HG02610 (cell line): ENCODE results near the gene ZFPM1.

Source experiments
- ATAC-seq: cut with Tn5 transposase; IDR thresholded peaks from one replicate; pipeline ENCODE4 v1.9.1; 2021; ENCODE audit warnings: mild to moderate bottlenecking, moderate library complexity; ENCODE audit not compliant: unreplicated experiment

Gene ZFPM1

DNA sequence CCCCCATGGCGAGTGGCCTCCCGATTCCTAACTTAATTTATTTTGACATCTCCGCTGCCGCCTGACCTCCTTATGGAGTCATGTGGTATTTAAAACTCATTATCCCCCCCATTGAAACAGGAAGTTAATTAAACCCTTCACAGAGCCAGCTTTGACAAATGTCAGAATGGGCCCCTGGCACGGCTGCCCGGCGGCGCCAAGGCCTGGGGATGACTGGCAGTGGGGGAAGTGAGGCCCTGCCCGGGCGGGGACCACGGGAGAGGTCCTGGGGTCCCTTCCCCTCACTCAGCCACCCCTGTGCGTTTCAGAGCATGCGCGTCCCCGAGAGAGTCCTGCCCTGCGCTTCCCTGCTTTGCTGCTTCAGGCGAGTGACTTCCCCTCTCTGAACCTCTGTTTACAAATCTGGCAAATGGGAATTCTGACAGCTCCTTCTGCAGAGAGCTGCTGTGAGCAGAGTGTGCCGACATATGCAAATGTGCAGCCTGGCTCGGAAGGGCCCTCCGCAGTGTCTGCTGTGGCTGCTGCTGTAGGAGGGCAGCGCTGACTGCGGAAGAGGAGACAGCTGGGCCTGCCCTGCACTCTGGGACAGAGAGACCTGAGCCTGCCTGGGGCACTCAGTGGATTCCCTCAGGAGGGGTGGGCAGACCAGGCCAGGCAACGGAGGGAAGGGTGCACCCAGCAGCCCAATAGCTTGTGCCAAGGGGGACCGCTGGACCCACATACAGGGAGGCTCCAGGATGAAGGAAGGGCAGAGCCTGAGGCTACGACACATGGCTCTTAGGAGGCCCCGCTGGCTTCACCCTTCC is 4.4 kb upstream of the ZFPM1 start:
- ATAC-seq = no peak

DNA sequence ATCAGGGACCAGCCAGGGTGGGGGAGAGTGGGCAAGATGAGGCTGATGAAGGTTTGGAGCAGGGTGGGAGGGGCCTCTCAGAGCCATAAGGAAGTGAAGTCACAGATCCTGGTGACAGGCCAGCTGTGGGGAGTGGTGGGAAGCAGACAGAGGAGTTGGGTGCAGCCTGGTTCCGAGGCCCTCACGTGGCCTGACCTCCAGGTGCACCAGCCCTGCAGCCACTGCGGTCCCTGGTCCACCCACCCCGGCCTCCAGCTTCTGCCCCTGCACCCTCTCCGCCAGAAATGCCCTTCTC is 3.9 kb upstream of the ZFPM1 start:
- ATAC-seq = no peak

DNA sequence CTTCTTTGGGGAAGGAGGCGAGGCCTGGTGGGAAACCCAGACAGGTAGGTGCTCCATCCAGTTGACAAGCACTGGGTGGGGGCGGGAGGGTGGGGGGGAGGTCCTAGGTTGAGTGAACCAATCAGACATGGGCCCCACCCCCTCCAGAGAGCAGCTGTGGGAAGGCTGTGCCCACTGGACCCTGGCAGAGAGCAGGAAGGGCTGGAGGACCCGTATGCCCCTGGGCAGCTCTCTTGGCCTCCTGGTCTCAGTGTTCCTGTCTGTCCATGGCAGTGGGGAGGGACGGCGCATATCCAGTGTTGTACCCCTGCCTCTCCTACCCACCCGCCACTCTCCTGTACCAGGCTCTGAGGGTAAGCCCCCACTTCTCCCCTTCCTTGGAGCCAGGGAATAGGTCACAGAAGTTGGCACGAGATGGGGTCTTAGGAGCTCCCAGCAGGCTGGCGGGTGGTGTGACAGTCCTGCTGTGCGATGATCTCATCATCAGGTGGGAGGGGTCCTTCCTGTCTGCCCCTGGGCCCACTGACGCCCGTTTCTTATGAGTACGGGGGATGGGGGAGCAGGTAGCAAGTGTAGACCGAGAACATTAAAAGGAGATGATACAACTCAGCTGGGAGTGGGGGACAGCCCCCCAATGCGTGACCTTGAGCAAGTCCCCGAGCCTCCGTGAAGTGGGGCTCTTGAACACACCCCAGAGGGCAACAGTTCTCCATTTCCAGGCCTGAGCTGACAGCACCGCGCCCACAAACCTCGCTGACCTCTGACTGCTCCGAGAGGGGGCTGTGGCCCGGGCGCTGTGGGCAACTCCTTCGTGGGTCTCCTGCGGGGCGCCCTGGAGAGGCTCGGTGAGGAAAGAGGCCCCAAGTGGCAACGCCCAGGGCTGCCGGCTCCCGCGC is 1.2 kb upstream of the ZFPM1 start:
- no peak for ATAC-seq

DNA sequence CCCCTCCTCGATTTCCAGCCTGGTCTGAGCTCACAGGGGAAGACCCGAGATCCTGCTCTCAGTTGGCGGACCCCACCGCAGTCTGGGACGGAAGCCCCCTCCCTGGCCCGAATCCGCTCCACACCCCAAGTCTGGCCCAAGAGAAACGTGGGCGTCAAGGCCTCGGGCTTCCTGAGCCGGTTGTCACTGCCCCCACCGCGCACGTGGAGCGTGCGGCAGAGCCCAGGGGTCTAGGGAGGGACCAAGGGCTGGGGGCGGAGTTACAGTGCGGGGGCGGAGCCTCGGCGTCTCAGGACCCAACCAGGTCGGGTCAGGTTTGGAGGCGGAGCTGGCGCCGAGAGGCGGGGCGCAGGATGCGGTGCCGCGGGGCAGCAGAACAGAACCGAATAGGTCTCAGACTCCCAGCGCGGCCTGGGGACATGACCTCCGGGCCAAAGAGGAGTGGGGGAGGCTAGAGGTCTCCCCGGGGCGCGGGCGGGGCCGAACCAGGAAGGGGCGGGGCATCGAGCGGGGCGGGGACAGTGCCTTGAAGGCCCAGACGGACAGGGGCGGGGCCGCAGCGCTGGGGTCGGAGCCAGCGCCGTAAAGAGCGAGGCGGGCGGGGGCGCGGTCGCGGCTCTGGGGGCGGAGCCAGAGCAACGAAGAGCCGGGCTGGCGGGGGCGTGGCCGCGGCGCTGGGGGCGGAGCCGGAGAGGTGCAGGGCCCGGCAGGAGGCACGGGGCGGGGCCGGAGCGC is 431 bp upstream of the ZFPM1 start:
- peak; percentile 50 for ATAC-seq

DNA sequence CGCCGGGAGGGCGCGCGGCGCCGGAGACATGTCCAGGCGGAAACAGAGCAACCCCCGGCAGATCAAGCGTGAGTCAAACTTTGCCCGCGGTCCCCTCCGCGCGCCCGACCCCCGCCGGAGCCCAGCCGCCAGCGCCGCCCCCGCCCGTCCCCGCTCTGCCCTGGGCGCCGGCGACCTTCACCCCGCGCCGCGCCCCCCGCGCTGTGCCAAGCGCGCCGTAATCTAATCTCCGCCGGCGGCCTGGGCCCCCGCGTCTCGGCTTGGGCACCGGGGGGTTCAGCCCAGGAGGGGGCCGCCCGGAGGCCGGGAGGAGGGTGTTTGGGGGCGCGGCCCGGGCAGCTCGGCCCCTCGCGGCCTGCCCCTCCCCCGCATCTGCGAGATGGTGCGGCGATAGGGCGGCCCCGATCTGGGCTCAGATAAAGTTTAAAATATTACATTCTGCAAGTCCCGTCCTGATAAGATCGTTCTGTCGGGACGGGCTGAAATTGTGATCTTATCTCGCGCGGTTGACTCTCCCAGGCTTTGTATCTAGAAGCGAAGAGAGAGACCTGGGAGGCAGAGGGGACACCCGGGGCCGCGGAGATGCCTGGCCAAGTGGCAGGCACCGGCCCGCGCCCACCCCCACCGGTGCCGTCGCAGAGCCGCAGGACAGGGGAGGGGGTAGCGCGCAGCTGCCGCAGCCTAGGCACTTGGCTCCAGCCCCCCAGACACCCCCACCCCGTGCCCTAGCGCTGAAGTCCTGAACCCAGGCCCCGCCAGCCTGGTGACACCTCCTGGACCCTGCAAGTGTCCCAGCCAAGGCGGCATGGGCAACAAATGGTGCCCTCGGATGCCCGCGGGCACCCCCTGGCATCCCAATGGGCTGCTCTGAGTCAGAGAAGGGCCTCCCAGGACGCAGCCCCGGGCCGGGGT is 787 bp downstream of the ZFPM1 start:
- no peak for ATAC-seq

DNA sequence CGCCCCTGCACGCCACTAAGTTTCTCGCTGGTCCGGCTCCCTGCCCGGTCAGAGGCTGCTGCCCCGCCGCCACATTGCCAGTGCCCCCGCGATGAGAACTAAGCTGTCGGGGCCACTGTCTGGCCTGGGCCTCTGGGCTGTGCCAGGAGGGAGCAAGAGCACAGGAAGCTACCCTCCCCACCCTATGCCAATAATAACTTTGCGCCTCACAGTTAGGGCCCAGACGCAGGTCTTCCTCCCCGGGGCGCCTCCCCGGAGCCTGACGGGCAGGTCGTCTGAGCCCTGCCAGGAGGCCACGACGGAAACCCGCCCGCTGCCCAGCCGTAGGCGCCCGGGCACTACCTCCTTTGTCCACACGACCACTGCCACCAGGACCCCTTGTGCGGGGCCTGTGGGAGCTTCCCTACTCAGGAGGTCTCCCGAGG is 1.5 kb downstream of the ZFPM1 start:
- ATAC-seq = no peak

DNA sequence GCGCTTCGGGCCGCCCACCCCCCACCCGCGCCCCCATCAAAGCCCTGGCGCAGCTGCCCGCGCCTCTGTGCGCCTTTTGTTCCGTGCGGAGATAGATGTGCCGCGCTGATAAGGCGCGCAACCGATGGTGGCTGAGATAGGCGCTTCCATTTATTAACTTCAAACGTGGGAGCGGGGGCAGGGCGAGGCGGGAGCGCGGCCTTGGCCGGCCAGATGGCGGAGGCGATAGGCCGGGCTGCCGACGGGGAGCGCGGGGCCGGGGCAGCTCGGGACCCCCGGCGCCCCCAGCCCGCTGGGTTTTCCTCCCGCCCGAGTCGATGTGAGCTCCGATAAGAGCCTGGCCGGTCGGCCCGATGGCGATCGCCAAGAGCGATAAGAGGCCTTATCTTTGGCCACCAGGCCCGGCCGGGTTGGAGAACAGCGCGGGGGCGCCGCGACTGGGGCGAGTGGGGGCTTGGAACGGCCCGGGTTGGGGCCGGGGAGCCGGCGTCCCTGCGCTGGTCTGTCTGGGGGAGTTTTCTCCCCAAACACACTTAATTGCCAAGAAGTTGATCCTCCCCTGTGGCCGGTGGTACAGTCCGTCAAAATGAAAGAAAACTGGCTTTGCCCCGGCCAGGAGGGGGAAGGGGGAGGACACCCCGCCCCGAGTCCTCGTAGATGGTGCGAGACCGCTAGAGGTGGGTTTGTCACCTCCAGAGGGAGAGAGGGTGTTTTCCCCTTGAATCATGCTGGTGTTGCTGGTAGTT is 2.7 kb downstream of the ZFPM1 start:
- peak; percentile 36 for ATAC-seq

DNA sequence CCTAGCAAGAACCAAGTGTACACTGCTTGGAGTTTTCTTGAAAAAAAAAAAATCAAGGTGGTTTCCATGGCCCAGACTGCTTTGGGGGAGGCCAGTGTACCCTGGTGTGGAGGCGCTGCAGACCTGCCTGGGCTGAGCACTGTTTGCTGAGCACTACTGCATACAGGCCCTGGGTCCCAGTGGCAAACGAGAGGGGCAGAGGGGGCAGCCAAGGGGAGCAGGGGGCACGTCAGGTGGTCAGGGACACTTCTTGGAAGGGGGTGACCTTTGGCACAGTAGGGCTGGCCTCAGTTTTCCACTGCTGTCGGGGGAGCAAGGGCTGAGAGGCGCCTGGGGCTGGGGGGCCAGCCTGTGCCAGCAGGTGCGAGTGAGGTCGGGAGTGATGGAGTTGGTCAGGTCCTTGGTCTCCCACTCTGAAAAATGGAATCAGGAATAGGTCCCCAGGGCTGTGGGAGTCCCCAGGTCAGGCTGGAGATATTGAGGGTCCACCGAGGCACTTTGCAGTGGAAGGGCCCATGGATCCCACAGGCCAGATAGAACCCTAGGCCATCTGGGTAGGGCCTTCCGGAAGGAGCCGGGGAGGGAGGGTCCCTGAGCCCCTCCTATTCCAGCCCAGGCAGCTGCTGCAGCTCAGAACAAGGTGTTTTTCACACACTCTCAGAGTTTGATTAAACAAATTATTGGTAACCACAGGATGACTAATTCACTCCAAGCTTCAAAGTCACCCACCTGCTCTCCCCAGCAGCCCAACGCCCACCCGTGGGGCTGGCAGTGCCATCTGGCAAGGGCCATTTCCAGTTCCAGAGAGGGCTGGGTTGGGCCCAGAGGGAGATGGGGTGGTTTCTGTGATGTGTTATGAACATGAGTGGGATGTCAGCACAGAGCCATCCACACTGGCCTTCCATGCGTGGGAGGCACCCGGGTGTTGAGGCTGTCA is 3.5 kb downstream of the ZFPM1 start:
- no peak for ATAC-seq

DNA sequence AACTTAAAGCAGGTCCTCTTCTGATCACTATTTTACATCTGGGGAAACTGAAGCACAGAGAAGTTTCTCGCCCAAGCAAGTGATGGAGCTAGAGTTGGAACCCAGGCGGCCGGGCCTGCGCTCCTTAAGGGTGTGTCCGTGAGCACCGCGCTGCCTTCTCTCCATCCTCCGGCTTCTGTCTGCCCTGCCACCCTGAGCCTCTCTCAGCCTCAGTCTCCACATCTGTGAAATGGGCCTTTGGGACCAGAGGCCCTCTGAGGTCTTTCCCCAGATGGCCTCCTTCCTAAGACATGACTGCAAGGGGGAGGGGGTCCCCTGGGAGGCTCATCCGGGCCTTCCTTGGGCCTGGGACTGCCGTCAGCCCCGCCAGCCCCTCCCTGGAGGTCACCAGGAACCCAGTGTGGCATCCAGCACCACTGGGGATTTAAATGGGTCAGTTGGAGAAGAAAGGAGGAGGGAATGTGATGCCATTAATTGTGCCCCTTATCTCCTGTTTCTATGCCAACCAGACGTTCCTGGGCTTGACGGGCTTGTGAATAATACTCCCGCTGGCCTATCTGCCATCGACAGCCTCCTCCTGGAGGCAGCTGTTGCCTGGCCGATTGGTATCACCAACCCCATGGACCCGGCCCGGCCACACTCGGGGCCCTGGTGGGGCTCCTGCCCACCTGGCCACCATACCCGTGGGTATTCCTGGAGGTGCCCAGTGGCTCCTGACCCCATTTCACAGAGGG is 5.1 kb downstream of the ZFPM1 start:
- no peak for ATAC-seq

DNA sequence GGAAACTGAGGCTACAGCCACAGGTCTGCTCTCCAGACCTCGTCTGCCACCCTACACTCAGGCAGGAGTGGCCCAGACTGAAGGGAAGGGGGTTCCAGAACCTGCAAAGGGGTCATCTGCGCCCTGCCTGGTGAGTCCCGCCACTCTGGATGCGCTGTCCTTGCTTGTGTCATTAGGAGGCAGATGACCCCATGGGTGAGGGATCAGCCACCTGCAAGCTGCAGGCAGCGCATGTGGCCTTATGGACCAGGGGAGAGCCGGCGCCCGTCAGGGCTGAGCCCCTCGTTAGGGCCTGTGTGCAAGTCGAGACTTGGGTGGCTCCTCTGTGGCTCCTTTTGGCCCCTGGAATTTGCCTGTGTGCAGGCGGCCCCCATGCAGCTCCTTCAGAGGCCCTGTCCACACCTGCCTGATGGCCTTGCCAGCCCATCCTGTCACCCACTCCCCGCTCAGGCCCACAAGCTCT is 5.7 kb downstream of the ZFPM1 start:
- no peak for ATAC-seq

DNA sequence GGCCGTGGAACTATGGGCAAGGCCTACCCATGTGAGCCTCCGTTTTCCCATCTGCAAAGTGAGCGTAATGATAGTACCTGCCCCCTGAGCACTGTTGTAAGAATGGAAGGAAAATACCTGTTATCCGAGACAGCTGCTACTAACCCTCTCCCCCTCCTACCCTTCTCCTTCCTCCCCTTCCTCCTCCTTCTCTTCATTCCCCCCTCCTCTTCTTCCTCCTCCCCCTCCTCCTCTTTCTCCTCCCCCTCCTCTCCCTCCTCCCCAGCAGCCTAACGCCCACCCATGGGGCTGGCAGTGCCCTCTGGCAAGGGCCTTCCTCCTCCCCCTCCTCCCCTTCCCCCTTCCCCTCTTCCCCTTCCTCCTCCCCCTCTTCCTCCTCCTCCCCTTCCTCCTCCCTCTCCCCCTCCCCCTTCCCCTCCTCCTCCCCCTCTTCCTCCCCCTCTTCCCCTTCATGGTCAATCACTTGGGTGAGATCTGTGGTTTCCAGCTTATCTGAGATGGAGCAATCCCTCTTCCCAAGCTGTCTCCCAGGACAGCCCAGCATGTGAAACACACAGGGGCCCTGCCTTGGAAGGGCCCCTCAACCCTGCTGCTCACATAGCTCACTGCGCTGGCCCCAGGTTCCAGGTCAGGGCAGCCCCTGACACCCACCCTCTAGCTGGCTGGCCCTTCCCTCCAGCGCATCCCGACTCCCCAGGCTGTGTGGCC is 6.4 kb downstream of the ZFPM1 start:
- no peak for ATAC-seq

DNA sequence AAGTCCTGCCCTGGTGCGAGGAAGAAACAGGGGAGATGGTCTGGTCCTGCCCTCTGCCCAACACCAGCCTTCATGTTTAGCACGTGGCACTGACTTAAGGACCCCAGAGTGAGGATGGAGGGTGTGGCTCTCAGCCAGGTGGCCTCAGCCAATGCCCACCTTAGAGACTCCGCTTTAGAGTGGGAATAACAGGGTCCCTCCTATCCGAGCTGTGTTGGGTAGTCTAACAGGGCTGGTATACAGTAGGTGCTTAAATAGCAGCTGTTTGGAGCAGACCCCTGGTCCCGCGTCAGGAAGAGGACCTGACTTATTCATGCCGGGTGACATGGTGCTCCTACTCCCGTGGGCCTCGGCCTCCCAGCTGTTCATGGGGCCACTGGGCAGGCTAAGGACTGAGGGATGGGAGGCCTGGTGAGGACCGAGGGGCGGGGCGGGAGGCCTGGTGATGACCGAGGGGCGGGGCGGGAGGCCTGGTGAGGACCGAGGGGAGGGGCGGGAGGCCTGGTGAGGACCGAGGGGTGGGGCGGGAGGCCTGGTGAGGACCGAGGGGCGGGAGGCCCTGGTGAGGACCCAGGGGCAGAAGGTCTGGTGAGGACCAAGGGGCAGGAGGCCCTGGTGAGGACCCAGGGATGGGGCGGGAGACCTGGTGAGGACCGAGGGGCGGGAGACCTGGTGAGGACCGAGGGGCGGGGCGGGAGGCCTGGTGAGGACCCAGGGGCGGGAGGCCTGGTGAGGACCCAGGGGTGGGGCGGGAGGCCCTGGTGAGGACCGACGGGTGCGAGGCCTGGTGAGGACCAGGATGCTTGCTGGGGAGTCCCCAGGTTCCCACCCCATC is 7.6 kb downstream of the ZFPM1 start:
- no peak for ATAC-seq

DNA sequence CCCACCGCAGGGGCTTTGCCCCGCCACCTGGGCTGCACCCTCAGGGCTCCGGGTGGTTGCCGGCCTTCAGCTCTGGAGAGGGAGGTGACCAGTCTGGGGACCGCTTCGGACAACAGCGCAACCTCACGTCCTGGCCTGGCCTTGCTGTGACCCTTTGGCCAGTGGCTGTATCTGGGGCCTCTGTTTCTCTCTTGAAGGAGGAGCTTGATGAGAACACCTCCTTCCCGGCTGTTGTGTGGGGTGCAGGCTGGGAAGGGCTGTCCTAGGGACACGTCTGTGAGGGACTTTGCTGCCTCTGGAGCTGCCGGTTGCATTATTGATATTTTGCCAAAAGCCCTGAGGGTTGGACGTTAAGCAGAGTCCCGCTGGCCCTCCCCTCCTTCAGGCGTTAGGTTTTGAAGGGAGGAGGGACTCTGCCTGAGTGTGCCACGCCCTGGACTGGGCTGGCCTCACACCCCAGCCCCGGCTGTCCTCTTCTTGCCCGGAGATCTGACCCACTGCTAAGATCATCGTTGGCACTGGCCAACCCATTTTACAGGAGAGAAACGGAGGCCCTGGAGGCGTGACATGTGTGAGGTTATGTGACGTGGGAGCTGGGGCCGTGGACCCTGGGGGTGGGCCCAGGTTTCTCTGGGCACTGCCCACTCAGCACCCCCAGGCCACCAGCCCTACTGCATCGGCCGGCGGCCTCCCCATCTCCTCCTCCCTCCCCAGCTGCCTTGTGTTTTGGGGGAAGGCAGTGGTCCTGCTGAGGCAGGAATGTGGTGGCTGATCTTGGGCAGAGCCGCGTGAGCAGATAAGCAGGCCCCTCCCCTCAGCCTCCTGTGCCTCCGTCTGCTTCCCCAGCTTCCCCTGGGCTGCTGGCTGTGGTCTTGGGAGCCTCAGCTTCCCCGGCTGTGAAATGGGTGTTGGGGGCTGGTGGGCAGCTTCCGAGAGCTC is 8.5 kb downstream of the ZFPM1 start:
- no peak for ATAC-seq

DNA sequence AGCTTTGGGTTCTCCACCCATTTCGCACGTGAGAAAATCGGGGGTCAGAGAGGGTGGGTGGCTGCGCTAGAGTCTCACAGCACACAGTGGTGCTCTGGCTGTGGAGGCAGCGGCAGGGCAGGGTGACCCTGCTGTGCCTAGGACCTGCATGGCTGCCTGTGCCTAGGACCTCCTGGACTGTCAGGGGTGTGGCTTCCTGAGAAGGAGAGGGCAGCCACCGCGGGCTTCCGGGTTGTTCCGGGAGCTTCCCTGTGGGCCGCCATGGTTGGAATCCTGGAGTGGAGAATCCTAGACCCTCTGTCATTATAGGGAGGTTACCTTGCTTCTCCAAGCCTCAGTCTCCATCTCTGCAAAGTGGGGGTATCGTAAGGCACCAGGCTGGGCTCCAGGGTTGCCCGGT is 9.3 kb downstream of the ZFPM1 start:
- ATAC-seq = no peak

DNA sequence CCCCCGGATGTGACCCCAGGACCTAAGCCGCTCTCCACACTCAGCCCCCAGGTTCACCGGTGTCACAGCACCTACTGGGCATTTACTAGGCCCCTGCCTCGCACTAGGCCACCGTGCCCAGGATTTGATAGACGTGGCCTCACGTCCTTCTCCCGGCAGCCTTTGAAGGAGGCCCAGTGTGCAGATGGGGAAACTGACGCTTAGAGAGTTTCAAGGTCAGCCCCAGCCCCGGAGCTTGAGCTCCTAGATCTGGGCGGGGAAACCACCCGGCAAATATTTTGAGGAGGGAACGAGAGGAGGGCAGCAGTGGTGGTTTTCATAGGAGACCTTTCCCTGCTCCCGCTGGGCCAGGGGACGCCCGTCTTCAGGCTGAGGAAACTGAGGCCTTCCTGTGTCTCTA is 10.3 kb downstream of the ZFPM1 start:
- ATAC-seq = no peak
